ENCODE measurements around the gene BET1L.

Gene BET1L

DNA sequence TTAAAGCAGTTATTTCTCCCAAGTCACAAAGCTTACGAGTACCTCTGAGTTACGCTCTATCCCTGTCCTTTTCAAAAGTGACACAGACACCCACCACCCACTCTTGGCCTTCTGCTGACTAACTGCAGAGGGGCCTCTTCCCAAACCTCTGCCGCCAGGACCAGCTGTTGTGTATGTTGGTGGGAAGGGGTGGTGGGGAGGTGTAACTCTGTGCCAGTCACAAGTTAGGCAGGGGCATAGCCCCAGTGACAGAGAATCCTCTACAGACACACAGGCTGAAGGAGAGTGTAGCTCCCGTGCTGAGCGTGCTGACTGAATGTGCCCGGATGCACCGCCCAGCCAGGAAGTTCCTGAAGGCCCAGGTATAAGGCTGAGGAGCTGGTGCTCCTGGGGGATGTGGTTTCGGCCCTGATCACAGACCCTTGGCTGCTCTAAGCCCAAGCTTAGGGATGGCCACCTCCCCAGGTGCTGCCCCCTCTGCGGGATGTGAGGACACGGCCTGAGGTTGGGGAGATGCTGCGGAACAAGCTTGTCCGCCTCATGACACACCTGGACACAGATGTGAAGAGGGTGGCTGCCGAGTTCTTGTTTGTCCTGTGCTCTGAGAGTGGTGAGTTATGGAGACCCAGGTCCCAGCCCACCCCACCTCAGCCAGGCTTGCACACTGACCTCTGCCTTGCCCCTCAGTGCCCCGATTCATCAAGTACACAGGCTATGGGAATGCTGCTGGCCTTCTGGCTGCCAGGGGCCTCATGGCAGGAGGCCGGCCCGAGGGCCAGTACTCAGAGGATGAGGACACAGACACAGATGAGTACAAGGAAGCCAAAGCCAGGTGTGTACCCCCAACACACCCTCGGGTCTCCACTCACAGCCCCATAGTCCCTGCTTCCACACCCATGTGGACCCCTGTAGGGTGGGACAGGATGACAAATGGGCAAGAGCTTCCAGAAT lies 5.2 kb upstream of the BET1L start:
- H3K4me3 ChIP-seq (ENCODE audit: low read length) = no peak overlapping the region
- DNase-seq (ENCODE audit: low read depth, low spot score) = no peak

- H3K4me3 ChIP-seq (ENCODE audit: low read length) = no peak overlapping the region
- DNase-seq (ENCODE audit: low read depth, low spot score) = no peak
Measured at GRCh38 chr11:211741-212140, 4.5 kb upstream of the BET1L start.

DNA sequence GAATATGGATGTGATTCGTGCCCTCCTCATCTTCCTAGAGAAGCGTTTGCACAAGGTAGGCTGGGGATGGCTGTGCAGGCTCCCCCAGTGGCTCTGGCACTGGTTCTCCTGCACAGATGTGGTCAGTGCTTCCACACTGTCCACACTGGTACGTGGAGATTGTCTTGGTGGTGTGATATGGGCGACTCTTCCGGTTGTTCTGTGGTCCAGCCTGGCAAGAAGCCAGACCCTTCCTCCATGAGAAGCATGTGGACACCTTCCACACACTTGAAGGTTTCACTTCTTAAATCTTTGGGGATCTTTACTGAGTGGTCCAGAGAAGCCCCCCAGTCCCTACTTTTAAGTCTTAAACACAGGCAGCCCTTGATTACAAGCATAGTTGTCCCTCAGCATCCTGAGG lies 4.1 kb upstream of the BET1L start:
- H3K4me3 ChIP-seq (ENCODE audit: low read length) = no peak overlapping the region
- DNase-seq (ENCODE audit: low read depth, low spot score) = no peak

- no peak for DNase-seq (ENCODE audit: low read depth, low spot score)
- H3K4me3 ChIP-seq (ENCODE audit: low read length) = no peak overlapping the region
Measured at GRCh38 chr11:210803-211180, 3.6 kb upstream of the BET1L start.

- no peak overlapping the region for H3K4me3 ChIP-seq (ENCODE audit: low read length)
- DNase-seq (ENCODE audit: low read depth, low spot score) = no peak
Measured at GRCh38 chr11:210122-210802, 3.1 kb upstream of the BET1L start.

DNA sequence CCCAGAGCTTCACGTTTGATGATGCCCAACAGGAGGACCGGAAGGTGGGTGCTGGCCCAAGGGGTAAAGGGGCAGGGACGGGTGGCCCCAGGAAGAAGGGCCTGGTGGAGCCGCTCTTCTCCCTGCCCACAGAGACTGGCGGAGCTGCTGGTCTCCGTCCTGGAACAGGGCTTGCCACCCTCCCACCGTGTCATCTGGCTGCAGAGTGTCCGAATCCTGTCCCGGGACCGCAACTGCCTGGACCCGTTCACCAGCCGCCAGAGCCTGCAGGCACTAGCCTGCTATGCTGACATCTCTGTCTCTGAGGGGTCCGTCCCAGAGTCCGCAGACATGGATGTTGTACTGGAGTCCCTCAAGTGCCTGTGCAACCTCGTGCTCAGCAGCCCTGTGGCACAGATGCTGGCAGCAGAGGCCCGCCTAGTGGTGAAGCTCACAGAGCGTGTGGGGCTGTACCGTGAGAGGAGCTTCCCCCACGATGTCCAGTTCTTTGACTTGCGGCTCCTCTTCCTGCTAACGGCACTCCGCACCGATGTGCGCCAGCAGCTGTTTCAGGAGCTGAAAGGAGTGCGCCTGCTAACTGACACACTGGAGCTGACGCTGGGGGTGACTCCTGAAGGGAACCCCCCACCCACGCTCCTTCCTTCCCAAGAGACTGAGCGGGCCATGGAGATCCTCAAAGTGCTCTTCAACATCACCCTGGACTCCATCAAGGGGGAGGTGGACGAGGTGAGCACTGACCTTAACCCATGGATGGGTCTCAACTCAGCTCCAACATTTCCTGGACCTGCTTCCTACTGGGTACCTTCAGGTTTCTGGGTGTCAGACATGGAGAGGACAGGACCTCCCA lies 2.3 kb upstream of the BET1L start:
- DNase-seq (ENCODE audit: low read depth, low spot score) = no peak
- peak overlapping the region; percentile 99 for H3K4me3 ChIP-seq (ENCODE audit: low read length)

DNA sequence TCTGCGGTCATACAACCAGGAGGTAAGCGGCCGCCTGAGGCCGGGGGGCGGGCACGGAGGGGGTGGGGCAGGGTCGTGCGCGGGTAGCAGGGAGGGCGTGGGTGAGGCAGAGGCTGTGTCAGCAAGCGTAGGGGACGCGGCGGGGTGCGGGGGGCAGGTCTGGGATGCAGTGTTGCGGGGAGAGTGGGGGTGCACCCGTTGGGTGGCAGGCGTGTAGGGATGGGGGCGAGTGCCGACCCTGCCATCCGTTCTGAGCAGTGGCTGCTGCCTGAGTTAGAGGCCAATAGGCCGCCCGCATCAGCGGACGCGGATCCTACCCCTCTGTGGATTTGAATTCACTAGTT lies 1.7 kb upstream of the BET1L start:
- peak overlapping the region; percentile 99 for H3K4me3 ChIP-seq (ENCODE audit: low read length)
- no peak for DNase-seq (ENCODE audit: low read depth, low spot score)

- peak overlapping the region; percentile 99 for H3K4me3 ChIP-seq (ENCODE audit: low read length)
- peak; percentile 66 for DNase-seq (ENCODE audit: low read depth, low spot score)
Measured at GRCh38 chr11:208181-208916, 1.1 kb upstream of the BET1L start.

DNA sequence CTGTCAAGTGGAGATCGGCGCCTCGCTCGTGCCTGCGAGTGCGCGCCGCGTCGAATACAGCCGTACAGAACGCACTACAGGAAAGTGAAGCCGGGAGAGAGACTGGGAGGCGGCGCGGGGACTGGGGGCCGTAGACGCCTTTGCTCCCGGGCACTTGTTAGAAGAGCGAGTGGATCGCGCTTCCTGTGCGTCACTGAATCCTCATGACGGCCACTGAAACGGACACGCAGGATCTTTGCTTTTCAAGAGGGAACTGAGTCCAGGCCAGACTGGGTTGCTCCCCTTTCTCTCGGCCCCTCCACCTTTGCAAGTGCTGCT lies 623 bp upstream of the BET1L start:
- H3K4me3 ChIP-seq (ENCODE audit: low read length) = peak overlapping the region; percentile 99
- no peak for DNase-seq (ENCODE audit: low read depth, low spot score)

- H3K4me3 ChIP-seq (ENCODE audit: low read length) = peak overlapping the region; percentile 77
- DNase-seq (ENCODE audit: low read depth, low spot score) = no peak
Measured at GRCh38 chr11:206526-207207, 532 bp downstream of the BET1L start.

- H3K4me3 ChIP-seq (ENCODE audit: low read length) = peak overlapping the region; percentile 77
- no peak for DNase-seq (ENCODE audit: low read depth, low spot score)
Measured at GRCh38 chr11:206002-206384, 1.2 kb downstream of the BET1L start.

GRCh38 chr11:205221-206001 lies 1.8 kb downstream of the BET1L start:
- no peak overlapping the region for H3K4me3 ChIP-seq (ENCODE audit: low read length)

DNA sequence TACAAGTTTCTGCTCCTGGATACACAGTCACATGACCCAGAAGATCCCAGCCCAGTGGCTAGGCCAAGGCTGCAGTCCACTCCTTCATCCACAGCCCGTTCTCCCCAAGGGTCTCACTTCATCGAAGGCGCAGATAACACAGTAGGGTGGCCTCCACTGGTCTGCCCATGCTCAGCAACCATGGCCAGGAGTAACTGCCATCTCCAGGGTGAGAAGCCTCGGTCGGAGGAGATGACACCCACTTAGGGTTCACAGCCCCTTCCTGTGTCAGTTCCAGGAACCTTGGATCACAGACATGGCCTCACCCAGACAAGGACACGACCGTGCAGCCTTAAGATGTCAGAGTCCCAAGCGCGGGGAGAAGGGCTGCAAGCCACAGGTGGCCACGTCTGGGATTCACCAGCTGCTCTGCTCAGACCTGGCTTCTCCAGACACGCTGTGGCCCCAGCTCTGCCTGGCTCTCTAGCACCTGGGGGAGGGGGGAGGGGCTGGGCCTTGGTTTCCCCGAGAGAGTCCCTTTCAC lies 2.6 kb downstream of the BET1L start:
- H3K4me3 ChIP-seq (ENCODE audit: low read length) = no peak overlapping the region
- no peak for DNase-seq (ENCODE audit: low read depth, low spot score)

More at GRCh38 chr11:205221-206001, 1.8 kb downstream of the BET1L start:
- no peak for DNase-seq (ENCODE audit: low read depth, low spot score)

DNA sequence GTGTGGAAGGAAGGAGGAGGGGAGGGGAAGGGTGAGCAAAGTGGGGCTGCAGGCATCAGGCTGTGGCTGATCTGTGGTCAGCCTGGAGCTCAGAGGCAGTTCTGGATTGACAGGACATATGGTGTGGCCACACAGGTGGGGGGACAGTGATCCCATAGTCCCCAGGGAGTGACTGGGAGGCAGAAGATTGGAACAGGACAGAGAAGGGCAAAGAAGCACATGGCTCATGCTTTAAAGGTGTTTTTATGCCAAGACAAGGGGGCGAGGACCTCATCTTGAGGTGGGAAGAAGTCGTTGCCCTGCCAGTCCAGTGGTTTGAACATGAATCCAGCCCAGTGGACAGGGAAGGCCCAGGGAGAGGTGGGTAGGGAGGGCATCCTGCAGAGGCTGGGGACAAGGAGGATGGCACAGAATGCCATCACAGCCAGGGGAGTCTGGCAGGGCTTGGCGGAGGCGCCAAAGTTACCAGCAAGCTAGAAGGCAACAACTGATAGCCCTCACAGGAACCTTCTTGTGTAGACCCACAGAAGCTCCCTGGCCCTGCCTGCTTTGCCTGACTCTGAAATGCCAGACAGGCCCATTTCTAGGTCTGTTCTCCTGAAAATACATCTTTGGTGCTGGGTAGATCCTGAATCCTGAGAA lies 3.1 kb downstream of the BET1L start:
- no peak for DNase-seq (ENCODE audit: low read depth, low spot score)
- H3K4me3 ChIP-seq (ENCODE audit: low read length) = no peak overlapping the region

DNA sequence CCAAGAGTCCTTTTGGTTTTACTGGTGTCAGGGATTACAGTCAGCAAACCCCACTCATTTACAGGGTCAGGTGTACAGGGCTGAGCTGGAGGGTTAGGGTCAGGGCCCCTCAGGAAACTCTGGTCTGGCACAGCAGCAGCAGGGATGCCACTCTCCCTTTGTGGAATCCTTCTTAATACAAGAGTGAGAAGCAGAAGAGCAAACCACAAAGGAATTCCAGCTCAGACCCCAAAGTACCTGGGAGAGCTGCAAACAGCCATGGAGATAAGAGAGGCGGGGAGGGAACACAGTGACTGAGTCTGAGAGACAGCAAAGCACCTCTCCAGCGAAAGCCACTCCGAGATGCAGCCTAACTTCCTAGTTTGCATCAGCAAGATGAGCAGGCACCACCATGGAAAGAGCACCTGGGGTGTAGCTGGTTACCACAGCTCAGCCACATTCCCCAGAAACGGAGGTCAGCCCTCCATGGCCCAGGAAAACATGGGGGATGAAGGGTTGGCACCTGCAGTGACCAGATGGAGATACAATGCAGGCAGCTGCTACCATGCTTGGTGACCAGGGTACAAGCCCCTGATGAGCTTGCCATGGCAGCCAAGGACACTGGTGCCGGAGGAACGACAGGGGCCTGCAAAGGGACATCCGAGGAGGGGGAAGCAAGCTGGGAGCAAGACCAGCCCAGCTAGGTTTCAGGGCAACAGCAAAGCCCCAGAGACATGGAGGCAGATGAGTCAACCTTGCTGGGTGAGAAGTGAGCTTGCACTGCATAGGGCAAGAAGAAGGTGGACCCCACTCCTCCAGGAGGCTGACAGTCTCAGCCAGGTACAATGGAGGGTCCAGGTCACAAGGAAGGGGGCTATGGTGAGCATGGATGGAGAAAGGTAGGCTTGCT lies 3.9 kb downstream of the BET1L start:
- no peak for DNase-seq (ENCODE audit: low read depth, low spot score)
- no peak overlapping the region for H3K4me3 ChIP-seq (ENCODE audit: low read length)

DNA sequence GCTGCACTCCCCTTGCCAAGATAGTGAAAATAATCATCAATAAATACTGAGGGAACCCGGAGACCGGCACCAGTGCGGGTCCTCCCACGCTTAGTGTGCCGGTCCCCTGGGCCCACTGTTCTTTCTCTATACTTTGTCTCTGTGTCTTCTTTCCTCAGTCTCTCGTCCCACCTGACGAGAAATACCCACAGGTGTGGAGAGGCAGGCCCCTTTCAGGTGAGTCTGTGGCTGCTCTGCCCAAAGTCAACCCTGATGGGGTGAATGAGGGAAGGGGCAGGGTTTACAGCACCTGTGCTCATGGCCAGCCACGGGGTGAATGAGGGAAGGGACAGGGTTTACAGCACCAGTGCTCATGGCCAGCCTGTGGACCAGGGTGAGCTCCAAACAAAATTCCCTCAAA lies 4.7 kb downstream of the BET1L start:
- no peak overlapping the region for H3K4me3 ChIP-seq (ENCODE audit: low read length)
- no peak for DNase-seq (ENCODE audit: low read depth, low spot score)
